Measurements from ENCODE around the gene RFFL. TPM values are rescaled to one million over a fixed set of nuclear protein-coding genes. Genes with fewer than 3 reads are reported as not detected.

The RFFL gene
- total and polyA plus RNA-seq, 2 of the 4 experiments (the other 2 are of a cell fraction): 11.6 to 19.2 TPM

DNA sequence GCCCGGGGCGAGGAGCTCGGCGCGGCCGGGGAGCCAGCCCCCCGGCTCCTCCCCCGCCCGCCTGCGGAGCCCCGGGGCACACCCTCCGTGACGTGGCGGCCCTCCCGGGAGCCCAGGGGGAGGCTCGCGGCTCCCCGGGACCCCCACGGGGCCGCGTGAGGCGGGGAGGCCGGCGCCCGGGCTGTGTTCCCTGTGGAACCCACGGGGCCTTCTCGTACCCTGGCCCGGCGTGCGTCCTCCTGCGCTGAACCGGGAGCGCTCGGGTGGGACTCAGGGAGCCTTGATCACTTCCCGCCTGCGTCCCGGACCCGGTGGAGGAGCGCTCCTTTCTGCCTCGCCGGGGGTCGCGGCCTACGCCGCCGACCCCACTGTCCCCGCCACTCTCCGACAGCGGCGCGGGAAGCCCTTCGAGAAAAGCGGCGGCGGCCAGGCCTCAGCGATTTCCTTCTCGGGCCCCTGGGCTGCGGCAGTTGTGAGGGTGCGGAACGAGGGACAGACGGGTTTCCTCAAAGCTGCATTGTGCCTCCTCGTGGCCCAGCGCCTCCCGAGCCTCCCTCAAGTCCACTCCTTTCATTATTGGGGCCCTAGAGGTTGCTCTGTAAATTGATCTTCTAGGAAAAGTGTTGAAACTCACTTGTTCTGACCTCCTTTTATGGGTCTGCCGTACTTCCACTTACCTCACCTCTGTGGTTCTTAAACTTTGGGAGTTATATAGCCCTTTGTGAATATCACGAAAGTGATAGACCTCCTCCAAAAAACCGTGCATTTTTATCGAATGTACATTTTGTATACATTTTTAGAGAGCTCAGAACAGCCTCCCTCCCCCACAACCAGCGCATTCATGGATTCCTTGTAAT is 82.6 kb downstream of the RFFL start:
- Histone ChIP-seq H3K14ac (replicated peaks; ENCODE audit: low read depth, low read length) (peak overlapping the region; percentile 95), H3K27me3 (ENCODE audit: control insufficient read depth, insufficient read depth, low read length) (no peaks in the 10 kb centered on the region), H2AFZ (replicated peaks; ENCODE audit: low read length, poor library complexity) (peak overlapping the region; percentile 99), H4K20me1 (ENCODE audit: insufficient read depth, low read length) (no peaks in the 10 kb centered on the region), H3K23ac (ENCODE audit: low read depth, low read length) (peak overlapping the region; percentile 82), H2BK5ac (ENCODE audit: low read depth, low read length, poor library complexity, severe bottlenecking) (peak overlapping the region; percentile 99), H3K56ac (ENCODE audit: extremely low read depth, insufficient read depth, low read length) (peak overlapping the region; percentile 76), H4K5ac (ENCODE audit: low read depth, low read length) (peak overlapping the region; percentile 71), H2AK5ac (ENCODE audit: low read depth, low read length) (peak overlapping the region; percentile 24; the same call in 1 of the 2 replicates), H2BK15ac (ENCODE audit: low read depth, low read length) (0 out of 3 replicates have a peak overlapping the region, but pooled peaks have one; percentile 62), H2AK9ac (replicated peaks; ENCODE audit: low read depth, low read length, poor library complexity) (peak overlapping the region; percentile 99), H3K4me3 (ENCODE audit: insufficient read depth, low read depth, low read length) (peak overlapping the region; percentile 91), H3K79me1 (ENCODE audit: low read depth in 1 of 2, low read length in 2 of 2) (peaks cover 16 to 27% of the 10 kb centered on the region in 2 experiments), H3K9me3 (ENCODE audit: control insufficient read depth, insufficient read depth, low read length) (no peaks in the 10 kb centered on the region), H3K4me1 (ENCODE audit: control insufficient read depth, insufficient read depth, low read length) (peaks cover 7% of the 10 kb centered on the region), H4K8ac (ENCODE audit: low read depth in 2 of 2, low read length in 2 of 2) (peak overlapping the region; percentile 24 to 84), H2BK120ac (ENCODE audit: low read depth, low read length) (peak overlapping the region; percentile 95), H3K4me2 (ENCODE audit: low read depth, low read length) (peak overlapping the region; percentile 84), H4K91ac (ENCODE audit: insufficient read depth, low read depth, low read length) (peak overlapping the region; percentile 95), H3K36me3 (ENCODE audit: control insufficient read depth, insufficient read depth, low read length) (peaks cover 5% of the 10 kb centered on the region; the same call in 1 of the 2 replicates), H3K18ac (ENCODE audit: low read depth, low read length) (peak overlapping the region; percentile 53), H3K9me1 (ENCODE audit: insufficient read depth, low read length) (0 out of 2 replicates have a peak, but pooled peaks cover 3% of the 10 kb centered on the region), H3K27ac (ENCODE audit: insufficient read depth, low read length) (peak overlapping the region; percentile 96), H3K4ac (ENCODE audit: low read depth, low read length) (peak overlapping the region; percentile 98), H3K9ac (ENCODE audit: low read depth, low read length) (peak overlapping the region; percentile 89), H2BK20ac (ENCODE audit: low read depth, low read length) (no peak overlapping the region)
- no peak for TF ChIP-seq MAFK (IDR thresholded peaks at IDR 0.05; ENCODE audit: low read depth, low read length)
- peak; percentile 64; the same call in 1 of the 2 replicates for TF ChIP-seq MXI1 (IDR thresholded peaks at IDR 0.05; ENCODE audit: borderline replicate concordance, low read depth, low read length)
- peak; percentile 77 for TF ChIP-seq POLR2A (IDR thresholded peaks at IDR 0.05; ENCODE audit: low read depth, low read length)
- TF ChIP-seq, protein P1, sequence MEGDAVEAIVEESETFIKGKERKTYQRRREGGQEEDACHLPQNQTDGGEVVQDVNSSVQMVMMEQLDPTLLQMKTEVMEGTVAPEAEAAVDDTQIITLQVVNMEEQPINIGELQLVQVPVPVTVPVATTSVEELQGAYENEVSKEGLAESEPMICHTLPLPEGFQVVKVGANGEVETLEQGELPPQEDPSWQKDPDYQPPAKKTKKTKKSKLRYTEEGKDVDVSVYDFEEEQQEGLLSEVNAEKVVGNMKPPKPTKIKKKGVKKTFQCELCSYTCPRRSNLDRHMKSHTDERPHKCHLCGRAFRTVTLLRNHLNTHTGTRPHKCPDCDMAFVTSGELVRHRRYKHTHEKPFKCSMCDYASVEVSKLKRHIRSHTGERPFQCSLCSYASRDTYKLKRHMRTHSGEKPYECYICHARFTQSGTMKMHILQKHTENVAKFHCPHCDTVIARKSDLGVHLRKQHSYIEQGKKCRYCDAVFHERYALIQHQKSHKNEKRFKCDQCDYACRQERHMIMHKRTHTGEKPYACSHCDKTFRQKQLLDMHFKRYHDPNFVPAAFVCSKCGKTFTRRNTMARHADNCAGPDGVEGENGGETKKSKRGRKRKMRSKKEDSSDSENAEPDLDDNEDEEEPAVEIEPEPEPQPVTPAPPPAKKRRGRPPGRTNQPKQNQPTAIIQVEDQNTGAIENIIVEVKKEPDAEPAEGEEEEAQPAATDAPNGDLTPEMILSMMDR (conservative IDR thresholded peaks at IDR 0.05; ENCODE audit: low read depth, low read length): peak; percentile 50
- peak; percentile 27; the same call in 1 of the 2 replicates for TF ChIP-seq SMC3 (IDR thresholded peaks at IDR 0.05; ENCODE audit: low read depth, low read length)
- TF ChIP-seq CEBPB (IDR thresholded peaks at IDR 0.05; ENCODE audit: low read depth, low read length): peak; percentile 35; the same call in 1 of the 2 replicates
- peak; percentile 36 for TF ChIP-seq RAD21 (IDR thresholded peaks at IDR 0.05; ENCODE audit: low read length)
- no peak for TF ChIP-seq CHD1 (IDR thresholded peaks at IDR 0.05; ENCODE audit: low read depth, low read length)
- peak; percentile 51; the same call in 1 of the 2 replicates for TF ChIP-seq MAZ (IDR thresholded peaks at IDR 0.05; ENCODE audit: borderline replicate concordance, low read depth, low read length)
- in situ Hi-C loops (cut with MboI; ENCODE audit: low sequenced_read_pairs) (loop anchor here (25.0 kb wide), 1 partner anchor 606 kb away; the partner anchor contains the start of genes AP2B1 and PEX12), intact Hi-C loops (cut with micrococcal nuclease) (loop anchor here (1.0 to 5.0 kb wide), 4 partner anchors 16 to 136 kb away; partner anchors contain the start of genes CCT6B, RAD51D and ZNF830), dilution Hi-C loops (cut with HindIII; ENCODE audit: low sequenced_read_pairs, unreplicated experiment) (no loop called here)
- ATAC-seq (ENCODE audit: low read depth): peak; percentile 94
- BruUV-seq (replicated peaks): TSS peak; percentile 64
- ChIA-PET CTCF (interaction anchor here (0.8 to 1.2 kb wide), 2 partner anchors 10 to 608 kb away, joined by 4 read pairs; no protein-coding TSS in a partner anchor), POLR2A (ENCODE audit: unreplicated experiment) (interaction anchor here (1.2 kb wide), 1 partner anchor 13 kb away, joined by 4 read pairs; no protein-coding TSS in a partner anchor)
- DNase-seq: peak; percentile 80
- WGBS, 2 experiments (ENCODE audit: extremely low coverage in 2 of 2, insufficient read length in 1 of 2): 0% methylated on average over 16 of the region's 69 CpGs; no CpG with 5 or more reads in 1 of the 2 experiments
